Peyer's patch (tissue), 4 donors: ENCODE results near the gene IL1RL2. TPM values are rescaled to one million over a fixed set of nuclear protein-coding genes. Genes with fewer than 3 reads are reported as not detected.

Source experiments
- DNase-seq, 3 donors: peaks; one replicate each; pipeline ENCODE4 v3.0.0-alpha.2; 2017 to 2019
- H3K27ac ChIP-seq, 4 donors: fragments of 200-600 bp; sonication (generic); one replicate each; pipeline ENCODE4 v1.5.1; 2016 to 2019
- H3K27me3 ChIP-seq, 2 donors: fragments of 200-600 bp; sonication (generic); one replicate each; pipeline ENCODE4 v1.5.1; 2019
- H3K36me3 ChIP-seq, 3 donors: fragments of 200-600 bp; sonication (generic); one replicate each; pipeline ENCODE4 v1.5.1; 2016 to 2019
- H3K4me1 ChIP-seq, 4 donors: fragments of 200-600 bp; sonication (generic); one replicate each; pipeline ENCODE4 v1.5.1; 2016 to 2019
- H3K4me3 ChIP-seq, 4 donors: fragments of 200-600 bp; sonication (generic); 1 replicate in 3 of 4; 2 replicates in 1 of 4; pipeline ENCODE4 v1.5.1; 2016 to 2019; ENCODE audit warnings: mild to moderate bottlenecking in 1 of 4
- H3K9me3 ChIP-seq, 4 donors: fragments of 200-600 bp; sonication (generic); one replicate each; pipeline ENCODE4 v1.5.1; 2016 to 2019; ENCODE audit warnings: mild to moderate bottlenecking in 1 of 4
- POLR2A ChIP-seq, 2 donors: fragments of 450-650 bp; IDR thresholded peaks; one replicate each; pipeline ENCODE4 v1.5.1; 2017; ENCODE audit warnings: antibody characterized with exemption in 2 of 2, mild to moderate bottlenecking in 2 of 2, moderate library complexity in 2 of 2
- total RNA-seq, 4 donors: library from RNA; depleted of rRNA; stranded (reverse); fragments of >200 nt; gene quantifications; one replicate each; pipeline ENCODE4 v1.1.0, GENCODE V29; 2016
- TF ChIP-seq, protein P1 (sequence below), 6 experiments: fragments of 450-650 bp in 4 of 6; fragments of 200-600 bp in 2 of 6; sonication (generic) in 1 of 6; IDR thresholded peaks; one replicate each; pipeline ENCODE4 v1.5.1; 2017 to 2019; ENCODE audit warnings: antibody characterized with exemption in 6 of 6, mild to moderate bottlenecking in 3 of 6, moderate library complexity in 1 of 6

Gene IL1RL2
- total RNA-seq, 4 donors from 2014 or later = 0.57 to 2.5 TPM; not detected in 2

DNA sequence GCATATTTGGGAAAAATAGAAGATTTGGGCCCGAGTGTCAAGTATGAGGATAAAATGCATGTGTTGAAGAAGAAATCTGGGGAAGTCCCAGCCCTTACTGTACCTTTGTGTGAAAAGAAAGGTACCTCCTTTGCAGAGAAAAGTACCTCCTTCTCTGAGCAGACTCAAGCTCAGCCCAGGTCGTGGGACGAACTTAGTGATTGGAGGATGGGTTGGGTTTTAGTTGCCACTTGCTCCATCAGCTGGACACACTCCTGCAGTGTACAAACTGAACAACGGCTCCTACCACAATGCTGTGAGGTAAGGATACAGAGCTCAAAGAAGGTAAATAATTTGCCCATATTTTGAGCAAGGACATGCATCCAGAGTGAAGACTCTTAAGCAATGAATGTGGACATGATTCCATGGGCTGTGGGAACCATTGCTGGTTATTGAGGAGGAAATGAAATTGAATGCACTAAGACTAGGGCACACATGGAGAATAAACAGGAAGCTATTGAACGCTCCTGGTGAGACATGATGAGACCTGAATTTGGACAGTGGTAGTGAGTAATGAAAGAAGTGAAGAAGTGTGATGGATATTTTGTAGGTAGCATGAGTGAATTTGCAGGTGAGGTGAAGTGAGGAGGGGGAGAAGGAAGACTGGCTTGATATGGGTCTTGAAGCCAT is 74.8 kb downstream of the IL1RL2 start:
- no peaks in the 10 kb centered on the region for H3K27me3 ChIP-seq
- no peaks in the 10 kb centered on the region for H3K4me1 ChIP-seq
- no peak overlapping the region for H3K27ac ChIP-seq
- no peak for DNase-seq
- H3K9me3 ChIP-seq = no peaks in the 10 kb centered on the region
- H3K4me3 ChIP-seq = no peak overlapping the region
- H3K36me3 ChIP-seq = no peaks in the 10 kb centered on the region
- TF ChIP-seq POLR2A (IDR thresholded peaks at IDR 0.05) = no peak
- TF ChIP-seq, protein P1, sequence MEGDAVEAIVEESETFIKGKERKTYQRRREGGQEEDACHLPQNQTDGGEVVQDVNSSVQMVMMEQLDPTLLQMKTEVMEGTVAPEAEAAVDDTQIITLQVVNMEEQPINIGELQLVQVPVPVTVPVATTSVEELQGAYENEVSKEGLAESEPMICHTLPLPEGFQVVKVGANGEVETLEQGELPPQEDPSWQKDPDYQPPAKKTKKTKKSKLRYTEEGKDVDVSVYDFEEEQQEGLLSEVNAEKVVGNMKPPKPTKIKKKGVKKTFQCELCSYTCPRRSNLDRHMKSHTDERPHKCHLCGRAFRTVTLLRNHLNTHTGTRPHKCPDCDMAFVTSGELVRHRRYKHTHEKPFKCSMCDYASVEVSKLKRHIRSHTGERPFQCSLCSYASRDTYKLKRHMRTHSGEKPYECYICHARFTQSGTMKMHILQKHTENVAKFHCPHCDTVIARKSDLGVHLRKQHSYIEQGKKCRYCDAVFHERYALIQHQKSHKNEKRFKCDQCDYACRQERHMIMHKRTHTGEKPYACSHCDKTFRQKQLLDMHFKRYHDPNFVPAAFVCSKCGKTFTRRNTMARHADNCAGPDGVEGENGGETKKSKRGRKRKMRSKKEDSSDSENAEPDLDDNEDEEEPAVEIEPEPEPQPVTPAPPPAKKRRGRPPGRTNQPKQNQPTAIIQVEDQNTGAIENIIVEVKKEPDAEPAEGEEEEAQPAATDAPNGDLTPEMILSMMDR (IDR thresholded peaks at IDR 0.05) = no peak

DNA sequence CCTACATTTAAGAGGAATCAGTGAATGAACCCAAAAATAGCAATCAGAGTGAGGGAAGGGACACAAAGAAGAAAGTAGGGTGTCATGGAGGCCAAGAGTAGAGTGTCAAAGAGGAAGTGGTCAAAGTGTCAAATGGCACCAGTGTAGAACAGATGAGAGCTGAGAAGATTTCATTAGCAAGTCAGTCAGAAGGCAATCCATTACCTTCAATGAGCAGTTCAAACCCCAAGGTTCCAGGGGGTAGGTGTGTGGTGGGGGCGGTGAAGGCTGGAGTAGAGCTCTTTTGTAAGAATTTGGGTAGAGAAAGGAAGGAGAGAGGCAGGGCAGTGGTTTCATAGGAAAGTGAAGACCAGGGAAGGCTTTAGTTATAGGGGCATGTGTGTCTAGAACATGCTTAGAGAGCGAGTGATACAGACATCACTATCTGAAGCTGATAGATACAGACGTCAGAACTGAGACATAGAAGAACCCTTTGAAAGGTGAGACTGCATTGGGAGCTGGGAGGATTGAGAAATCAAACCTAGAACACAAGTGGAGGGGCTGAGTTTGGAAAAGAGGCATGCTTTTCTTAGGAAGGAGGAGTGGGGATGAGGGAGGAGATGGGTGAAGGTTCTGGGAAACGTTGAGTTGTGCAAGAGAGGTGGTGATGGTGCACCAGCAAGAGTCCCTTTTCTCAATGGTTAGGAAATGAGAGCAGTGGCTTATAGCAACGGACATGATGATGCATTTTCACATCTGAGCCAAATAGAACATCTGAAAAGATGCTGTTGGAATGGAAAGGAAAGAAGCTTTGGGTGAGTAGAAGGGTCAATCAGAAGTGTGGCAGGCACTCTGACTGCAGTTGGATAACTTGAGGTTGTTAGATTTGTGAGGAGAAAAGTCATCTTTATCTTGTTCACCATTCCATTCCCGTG is 75.7 kb downstream of the IL1RL2 start:
- no peak overlapping the region for H3K27ac ChIP-seq
- no peaks in the 10 kb centered on the region for H3K4me1 ChIP-seq
- H3K27me3 ChIP-seq = no peaks in the 10 kb centered on the region
- TF ChIP-seq, protein P1 (IDR thresholded peaks at IDR 0.05) = no peak
- TF ChIP-seq POLR2A (IDR thresholded peaks at IDR 0.05) = no peak
- no peaks in the 10 kb centered on the region for H3K9me3 ChIP-seq
- H3K4me3 ChIP-seq = no peak overlapping the region
- no peak for DNase-seq
- H3K36me3 ChIP-seq = no peaks in the 10 kb centered on the region

DNA sequence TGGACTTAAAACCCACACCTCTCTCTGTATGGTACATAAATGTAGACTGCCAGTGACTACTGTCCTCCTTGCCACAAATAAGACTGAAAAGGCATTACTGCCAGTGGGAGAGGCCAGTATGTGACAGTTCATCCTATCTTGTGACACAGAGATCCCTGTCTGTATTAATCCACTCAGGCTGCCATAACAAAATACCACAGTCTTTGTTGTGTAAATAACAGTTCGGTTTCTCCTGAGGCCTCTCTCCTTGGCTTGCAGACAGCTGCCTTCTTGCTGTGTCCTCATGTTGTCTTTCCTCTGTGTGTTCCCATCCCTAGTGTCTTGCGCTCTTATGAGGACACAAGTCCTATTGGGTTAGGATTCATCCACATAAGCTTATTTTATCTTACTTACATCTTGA is 78.1 kb downstream of the IL1RL2 start:
- Histone ChIP-seq H3K27me3 (no peaks in the 10 kb centered on the region), H3K4me3 (no peak overlapping the region)

DNA sequence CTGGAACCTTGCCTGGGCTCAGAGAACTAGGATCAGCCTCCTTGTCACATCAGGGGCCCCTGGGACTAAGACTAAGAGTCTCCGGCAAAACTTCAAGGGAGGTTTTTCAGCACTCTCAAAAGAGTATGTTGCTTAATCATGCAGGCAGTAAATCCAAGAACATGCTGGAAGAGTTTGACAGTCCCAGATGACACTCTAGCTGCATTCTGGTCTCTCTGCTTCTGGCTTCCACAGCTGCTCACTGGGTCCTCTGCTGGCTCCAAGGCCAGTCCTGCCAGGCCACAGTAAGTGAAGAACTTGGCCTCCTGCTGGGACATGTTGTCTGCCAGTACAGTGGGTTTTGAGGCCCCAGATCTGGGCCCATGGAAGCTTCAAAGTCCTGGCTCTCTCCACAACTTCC is 79.4 kb downstream of the IL1RL2 start:
- DNase-seq = no peak
- TF ChIP-seq, protein P1 (IDR thresholded peaks at IDR 0.05) = no peak
- TF ChIP-seq POLR2A (IDR thresholded peaks at IDR 0.05) = no peak
- H3K27me3 ChIP-seq = no peaks in the 10 kb centered on the region
- H3K27ac ChIP-seq = no peak overlapping the region
- H3K9me3 ChIP-seq = no peaks in the 10 kb centered on the region
- no peaks in the 10 kb centered on the region for H3K36me3 ChIP-seq
- H3K4me3 ChIP-seq = no peak overlapping the region
- H3K4me1 ChIP-seq = no peaks in the 10 kb centered on the region

More for the DNA sequence above, 78.1 kb downstream of the IL1RL2 start:
- Histone ChIP-seq H3K36me3 (no peaks in the 10 kb centered on the region), H3K4me1 (no peaks in the 10 kb centered on the region), H3K27ac (no peak overlapping the region), H3K9me3 (no peaks in the 10 kb centered on the region)
- no peak for DNase-seq
- TF ChIP-seq, protein P1 (IDR thresholded peaks at IDR 0.05) = no peak
- no peak for TF ChIP-seq POLR2A (IDR thresholded peaks at IDR 0.05)

DNA sequence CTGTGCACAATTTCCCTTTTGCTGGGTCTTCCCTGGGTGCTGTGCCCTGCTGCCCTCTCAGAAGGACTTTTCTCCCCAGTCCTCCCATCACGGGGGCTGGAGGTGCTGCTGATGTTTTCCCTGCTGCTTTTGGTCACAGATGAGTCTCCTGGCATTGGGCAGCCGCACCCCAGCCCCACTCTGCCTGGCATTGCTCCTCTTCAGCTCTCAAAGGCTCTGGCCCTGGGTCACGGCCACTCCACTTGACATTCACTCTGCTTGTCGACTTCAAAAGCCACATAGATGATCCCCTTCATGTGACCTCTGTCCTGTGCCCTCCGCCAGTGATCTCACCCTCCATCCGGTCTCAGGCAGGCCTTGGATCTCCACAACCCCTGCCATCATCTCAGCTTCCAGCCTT is 81.0 kb downstream of the IL1RL2 start:
- DNase-seq = no peak

More for the DNA sequence above, 81.0 kb downstream of the IL1RL2 start:
- H3K9me3 ChIP-seq = no peaks in the 10 kb centered on the region
- H3K36me3 ChIP-seq = no peaks in the 10 kb centered on the region
- TF ChIP-seq, protein P1 (IDR thresholded peaks at IDR 0.05) = no peak
- no peak for TF ChIP-seq POLR2A (IDR thresholded peaks at IDR 0.05)
- H3K4me3 ChIP-seq = no peak overlapping the region
- H3K4me1 ChIP-seq = no peaks in the 10 kb centered on the region
- H3K27me3 ChIP-seq = no peaks in the 10 kb centered on the region
- H3K27ac ChIP-seq = no peak overlapping the region
